ENCODE measurements around the gene COL28A1.

DNA sequence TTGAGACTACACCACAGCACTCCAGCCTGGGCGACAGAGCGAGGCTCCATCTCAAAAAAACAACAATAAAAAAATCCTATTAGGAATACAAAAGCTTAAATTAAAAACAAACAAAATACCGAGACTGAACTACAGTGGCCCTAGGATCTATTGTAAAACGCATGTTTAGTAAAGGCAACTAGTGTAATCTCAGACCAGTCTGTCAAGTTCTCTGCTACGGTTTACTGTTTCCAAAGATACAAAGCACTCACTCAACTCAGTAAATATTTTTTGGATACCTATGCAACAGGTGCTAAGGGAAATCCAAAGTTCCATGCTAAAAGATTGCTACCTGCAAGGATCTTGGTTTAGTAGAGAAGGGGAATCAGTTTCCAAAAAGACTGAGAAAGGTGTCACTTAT is 27.6 kb upstream of the COL28A1 start:
- no peak for TF ChIP-seq EZH2 (IDR thresholded peaks at IDR 0.05)
- no peak for TF ChIP-seq POLR2AphosphoS5 (IDR thresholded peaks at IDR 0.05; ENCODE audit: borderline replicate concordance, low read depth, low read length)

Data from SK-N-MC (cell line).